GM20431 (cell line): ENCODE measurements around the gene PTRH2.
"Not testable (repeated sequence)": the region's sequence is repeated elsewhere in the genome, so short reads cannot be mapped to it uniquely, and the experiment has no call there.

Experiments used
- in situ Hi-C: fragments of 300-500 bp; cut with MseI, MboI; formaldehyde crosslinking; loops from one replicate; pipeline ENCODE4 v1.15.0; 2020; ENCODE audit warnings: low sequenced_read_pairs; ENCODE audit not compliant: unreplicated experiment

Gene PTRH2

GRCh38 chr17:59707149-59707970, at the start of gene PTRH2, which contains the start of gene VMP1:
TSS of gene PTRH2 (minus strand) at chr17:59707430. CDS start at chr17:59697978, 9,452 bp downstream.
TSS of gene VMP1 (plus strand) at chr17:59707654. CDS start at chr17:59731447, 23,793 bp downstream.
- in situ Hi-C loops: no loop called here

- in situ Hi-C loops: no loop called here
Observed at GRCh38 chr17:59756236-59756818, 49.1 kb upstream of the PTRH2 start.

- in situ Hi-C loops: not testable (repeated sequence)
Observed at GRCh38 chr17:59755069-59755468, 47.8 kb upstream of the PTRH2 start.

- in situ Hi-C loops: no loop called here
Observed at GRCh38 chr17:59754552-59754951, 47.3 kb upstream of the PTRH2 start.

GRCh38 chr17:59753522-59754467, 46.6 kb upstream of the PTRH2 start:
- in situ Hi-C loops: no loop called here

GRCh38 chr17:59752922-59753321, 45.7 kb upstream of the PTRH2 start:
- in situ Hi-C loops: no loop called here

GRCh38 chr17:59752446-59752845, 45.2 kb upstream of the PTRH2 start:
- in situ Hi-C loops: no loop called here

GRCh38 chr17:59751955-59752413, 44.8 kb upstream of the PTRH2 start:
- in situ Hi-C loops: no loop called here

GRCh38 chr17:59748591-59748990, 41.4 kb upstream of the PTRH2 start:
- in situ Hi-C loops: loop anchor here (25.0 kb wide), 1 partner anchor 314 kb away; no protein-coding TSS in a partner anchor

GRCh38 chr17:59746849-59747445, 39.7 kb upstream of the PTRH2 start:
- in situ Hi-C loops: loop anchor here (25.0 kb wide), 1 partner anchor 315 kb away; no protein-coding TSS in a partner anchor

GRCh38 chr17:59745040-59745439, 37.8 kb upstream of the PTRH2 start:
- in situ Hi-C loops: loop anchor here (25.0 kb wide), 1 partner anchor 317 kb away; no protein-coding TSS in a partner anchor

- in situ Hi-C loops: loop anchor here (25.0 kb wide), 1 partner anchor 318 kb away; no protein-coding TSS in a partner anchor
Observed at GRCh38 chr17:59743842-59744241, 36.6 kb upstream of the PTRH2 start.

- in situ Hi-C loops: loop anchor here (10.0 to 25.0 kb wide), 2 partner anchors 127 to 325 kb away; no protein-coding TSS in a partner anchor
Observed at GRCh38 chr17:59737324-59737723, 30.1 kb upstream of the PTRH2 start.

- in situ Hi-C loops: loop anchor here (10.0 to 25.0 kb wide), 2 partner anchors 131 to 328 kb away; no protein-coding TSS in a partner anchor
Observed at GRCh38 chr17:59734226-59734625, 27.0 kb upstream of the PTRH2 start.

- in situ Hi-C loops: loop anchor here (10.0 to 25.0 kb wide), 2 partner anchors 131 to 329 kb away; no protein-coding TSS in a partner anchor
Observed at GRCh38 chr17:59733697-59734096, 26.5 kb upstream of the PTRH2 start.

- in situ Hi-C loops: loop anchor here (10.0 to 25.0 kb wide), 2 partner anchors 134 to 332 kb away; no protein-coding TSS in a partner anchor
Observed at GRCh38 chr17:59730268-59730834, 23.1 kb upstream of the PTRH2 start.

GRCh38 chr17:59727817-59728533, 20.7 kb upstream of the PTRH2 start:
- in situ Hi-C loops: loop anchor here (25.0 kb wide), 1 partner anchor 334 kb away; no protein-coding TSS in a partner anchor

GRCh38 chr17:59725691-59726090, 18.5 kb upstream of the PTRH2 start:
- in situ Hi-C loops: loop anchor here (25.0 kb wide), 1 partner anchor 337 kb away; no protein-coding TSS in a partner anchor
